ENCODE results near the gene TADA2A.
"Not testable (repeated sequence)": the region's sequence is repeated elsewhere in the genome, so short reads cannot be mapped to it uniquely, and the experiment has no call there.

TADA2A gene

DNA sequence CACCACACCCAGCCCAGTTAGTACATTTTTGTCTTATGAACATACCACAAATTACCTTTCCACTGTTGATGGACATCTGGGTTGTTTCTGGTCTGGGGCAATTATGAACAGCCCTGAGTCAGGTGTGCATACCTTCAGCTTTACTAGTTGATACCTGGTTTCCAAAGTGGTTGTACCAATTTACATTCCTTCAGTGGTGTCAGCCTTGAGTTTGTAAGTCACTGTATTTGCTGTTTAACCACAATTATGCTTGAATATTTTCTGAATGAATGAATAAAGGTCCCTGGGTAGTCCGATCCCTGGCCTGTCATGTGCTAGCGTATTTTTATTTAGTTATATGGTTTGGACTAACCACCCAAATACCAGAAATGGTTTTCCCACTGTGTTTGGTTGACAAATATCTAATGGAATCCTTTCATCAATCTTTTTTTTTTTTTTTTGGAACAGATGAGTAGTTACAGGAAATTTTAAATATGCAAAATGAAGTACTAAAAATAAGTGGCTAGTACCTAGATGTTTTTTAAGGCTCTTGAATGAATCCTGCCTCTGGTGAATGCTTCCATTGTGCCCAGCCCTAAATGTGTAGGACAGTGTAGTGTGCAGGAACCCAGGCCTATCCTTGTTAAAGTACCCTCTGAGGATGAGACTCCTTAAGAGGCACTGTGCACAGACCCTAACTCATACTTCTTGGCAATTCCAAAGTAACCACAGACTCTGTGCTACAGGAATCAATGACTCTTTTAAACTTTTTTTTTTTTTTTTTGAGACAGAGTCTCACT lies 86.8 kb downstream of the TADA2A start:
- no peak for DNase-seq (ENCODE audit: low read depth, low spot score)

DNA sequence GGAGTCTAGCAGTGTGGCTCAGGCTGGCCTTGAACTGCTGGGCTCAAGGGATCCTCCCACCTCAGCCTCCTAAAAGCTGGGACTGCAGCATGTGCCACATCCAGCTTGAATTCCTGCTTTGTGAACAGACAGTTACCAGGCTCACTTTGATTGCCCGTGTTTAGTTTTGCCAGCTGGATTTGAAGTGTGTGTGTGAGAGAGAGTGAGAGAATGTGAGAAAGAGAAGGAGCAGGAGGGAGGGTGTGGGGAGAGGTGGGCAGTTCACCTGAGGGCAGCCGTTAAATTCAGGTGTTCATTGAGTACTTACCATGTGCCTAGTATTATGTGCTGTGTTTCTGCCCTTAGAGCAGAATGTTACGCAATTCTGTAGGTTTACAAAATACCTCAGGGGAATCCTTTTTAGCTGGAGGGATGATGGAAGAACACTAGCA lies 87.7 kb downstream of the TADA2A start:
- peak; percentile 37 for DNase-seq (ENCODE audit: low read depth, low spot score)

DNA sequence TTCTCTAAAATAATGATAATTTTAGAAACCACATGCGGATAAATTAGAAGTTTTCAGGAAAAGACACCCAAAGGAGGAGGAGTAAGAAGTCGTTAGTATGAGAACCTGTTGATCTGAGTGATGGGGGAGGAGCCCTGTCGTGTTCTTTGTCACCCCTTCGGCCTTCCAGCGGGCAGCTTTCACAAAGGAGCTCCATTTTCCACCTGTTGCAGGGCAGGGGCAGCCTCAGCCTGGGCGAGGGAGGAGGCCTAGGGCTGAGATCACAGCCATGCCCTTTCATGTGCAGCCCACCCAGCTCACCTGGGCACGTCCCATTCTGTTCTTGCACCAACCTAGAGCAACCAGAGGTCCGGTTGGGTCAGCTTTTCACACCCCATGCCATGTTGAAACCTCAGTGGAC lies 88.3 kb downstream of the TADA2A start:
- DNase-seq (ENCODE audit: low read depth, low spot score), result peak; percentile 65

DNA sequence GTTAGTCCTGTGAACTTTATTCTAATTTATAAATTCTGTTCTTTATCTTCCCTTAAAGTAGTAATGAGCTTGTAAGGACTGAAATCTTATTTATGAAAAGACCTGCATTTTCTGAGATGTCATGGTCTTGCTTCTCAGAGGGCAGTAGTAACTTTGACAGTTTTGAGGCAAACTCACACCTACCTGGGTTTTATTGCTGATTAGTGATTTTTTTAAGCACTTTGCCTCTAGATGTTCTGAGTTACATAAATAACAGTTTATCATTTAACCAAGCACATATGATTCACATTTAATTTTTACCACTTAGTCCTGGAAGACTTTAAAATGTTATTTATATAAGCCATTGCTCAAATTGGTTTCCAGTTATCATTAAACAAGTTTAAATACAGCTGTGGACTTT lies 93.7 kb downstream of the TADA2A start:
- no peak for DNase-seq (ENCODE audit: low read depth, low spot score)

- DNase-seq (ENCODE audit: low read depth, low spot score), result no peak
These were observed 95.6 kb downstream of the TADA2A start for GRCh38 chr17:37502009-37502936.

GRCh38 chr17:37503148-37503547 lies 96.5 kb downstream of the TADA2A start:
- DNase-seq (ENCODE audit: low read depth, low spot score), result no peak

DNA sequence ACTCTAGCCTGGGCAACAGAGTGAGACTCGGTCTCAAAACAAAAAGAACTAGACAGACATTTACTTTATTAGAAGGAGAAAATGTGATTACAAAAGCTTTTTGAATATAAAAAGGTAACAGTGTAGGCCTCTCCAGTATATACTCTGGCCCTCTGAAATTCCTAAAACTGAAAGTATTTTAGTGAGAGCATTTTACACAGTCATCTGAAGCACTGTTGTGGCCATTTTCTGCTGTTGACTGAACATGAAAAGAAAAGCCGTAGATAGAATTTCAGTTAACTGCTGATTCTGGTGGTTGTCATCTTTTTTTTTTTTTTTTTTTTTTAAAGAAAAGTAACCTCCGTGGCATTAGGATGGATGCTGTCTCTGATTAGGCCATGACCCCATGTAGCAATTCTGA lies 98.6 kb downstream of the TADA2A start:
- DNase-seq (ENCODE audit: low read depth, low spot score), result no peak

DNA sequence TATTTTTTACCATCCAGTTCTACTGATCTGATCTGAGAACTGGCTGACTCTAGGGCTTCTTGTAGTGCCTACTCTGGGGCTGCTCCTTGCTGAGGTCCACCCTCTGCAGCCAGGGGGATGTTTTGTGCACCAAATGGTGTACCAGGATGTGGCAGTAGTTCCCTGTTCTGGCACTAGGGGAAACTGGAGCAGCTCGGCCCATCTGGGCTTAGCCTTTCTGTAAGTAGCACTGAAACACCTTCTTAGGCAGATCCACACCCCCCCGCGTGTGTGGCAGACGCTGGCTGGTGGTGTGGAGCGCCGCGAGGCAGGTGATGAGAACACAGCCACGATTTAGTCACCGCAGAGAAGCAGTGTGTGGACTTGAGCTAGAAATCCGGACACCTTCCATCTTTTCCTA lies 100.0 kb downstream of the TADA2A start:
- DNase-seq (ENCODE audit: low read depth, low spot score), result peak; percentile 80

DNA sequence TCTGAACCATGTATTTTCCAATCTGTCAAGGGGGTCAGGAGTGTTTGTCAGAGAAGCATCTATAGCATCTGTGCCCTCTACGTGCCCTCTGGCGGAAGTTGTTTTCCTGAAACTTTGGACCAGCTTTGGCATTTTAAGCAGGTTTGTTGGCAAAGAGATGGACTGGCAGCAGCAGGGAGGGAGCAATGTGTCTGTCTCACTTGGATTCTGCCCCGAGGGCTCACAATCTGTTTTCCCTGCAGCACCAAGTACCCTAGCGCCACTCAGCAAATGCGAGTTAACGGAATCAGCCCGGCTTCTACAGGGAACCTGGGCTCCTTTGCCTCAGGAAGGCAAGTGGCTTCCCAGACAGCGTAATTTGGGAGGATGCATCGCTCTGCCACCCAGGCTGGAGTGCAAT lies 100.4 kb downstream of the TADA2A start:
- peak; percentile 36 for DNase-seq (ENCODE audit: low read depth, low spot score)

- DNase-seq (ENCODE audit: low read depth, low spot score), result no peak
These were observed 103.4 kb downstream of the TADA2A start for GRCh38 chr17:37510056-37510455.

DNA sequence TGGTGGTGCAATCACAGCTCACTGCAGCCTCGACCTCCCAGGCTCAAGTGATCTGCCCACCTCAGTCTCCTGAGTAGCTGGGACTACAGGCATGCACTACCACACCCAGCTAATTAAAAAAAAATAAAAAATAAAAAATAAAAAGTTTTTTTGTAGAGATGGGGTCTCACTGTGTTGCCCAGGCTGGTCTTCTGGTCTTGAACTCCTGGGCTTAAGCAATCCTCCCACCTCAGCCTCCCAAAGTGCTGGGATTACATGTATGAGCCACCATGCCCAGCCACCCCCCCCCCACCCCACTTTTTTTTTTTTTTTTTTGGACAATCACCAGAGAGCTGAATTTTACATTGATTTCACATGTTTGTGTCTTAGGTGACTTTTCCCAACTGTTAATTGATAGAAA lies 105.0 kb downstream of the TADA2A start:
- not testable (repeated sequence) for DNase-seq (ENCODE audit: low read depth, low spot score)

- no peak for DNase-seq (ENCODE audit: low read depth, low spot score)
These were observed 105.9 kb downstream of the TADA2A start for GRCh38 chr17:37512442-37513068.

DNA sequence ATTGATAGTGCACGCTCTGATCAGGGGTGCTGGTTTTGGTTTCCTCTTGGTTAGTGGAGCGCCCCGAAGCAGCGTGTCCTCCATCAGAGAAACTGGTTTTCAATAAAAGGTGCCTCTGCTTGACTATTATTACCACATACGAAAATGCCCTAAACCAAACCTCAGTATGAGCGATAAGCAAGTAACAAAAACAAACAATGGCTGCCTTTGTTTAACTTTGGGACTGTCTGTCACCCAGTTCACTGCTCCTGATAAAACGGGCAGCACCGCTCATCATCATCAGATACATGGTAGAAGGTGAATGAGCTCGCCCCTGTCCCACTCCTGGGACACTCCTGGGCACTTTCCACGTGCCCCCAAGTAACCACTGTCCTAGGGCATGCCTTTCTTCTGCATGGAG lies 107.0 kb downstream of the TADA2A start:
- DNase-seq (ENCODE audit: low read depth, low spot score), result no peak

- no peak for DNase-seq (ENCODE audit: low read depth, low spot score)
These were observed 109.5 kb downstream of the TADA2A start for GRCh38 chr17:37516127-37516571.

GRCh38 chr17:37517881-37518280 lies 111.2 kb downstream of the TADA2A start:
- no peak for DNase-seq (ENCODE audit: low read depth, low spot score)

DNA sequence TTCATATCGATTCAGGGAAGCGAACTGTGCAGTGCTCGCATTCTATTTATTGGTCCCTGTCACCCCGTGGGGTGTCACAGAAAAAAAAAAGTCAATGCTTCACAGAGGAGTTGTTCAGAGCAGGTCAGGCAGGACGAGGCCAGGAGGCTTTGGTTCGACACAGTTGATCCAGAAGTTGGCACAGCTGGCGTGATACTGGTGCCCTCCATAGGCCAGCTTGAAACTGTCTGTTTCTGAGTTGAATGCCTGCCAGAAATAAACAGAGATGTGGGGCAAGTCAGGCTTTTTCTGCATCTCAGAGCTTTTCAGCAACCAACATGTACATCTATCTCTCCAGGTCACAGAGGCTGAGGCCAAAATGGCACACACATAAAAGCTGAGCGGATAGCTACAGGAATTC lies 112.1 kb downstream of the TADA2A start:
- DNase-seq (ENCODE audit: low read depth, low spot score), result no peak

DNA sequence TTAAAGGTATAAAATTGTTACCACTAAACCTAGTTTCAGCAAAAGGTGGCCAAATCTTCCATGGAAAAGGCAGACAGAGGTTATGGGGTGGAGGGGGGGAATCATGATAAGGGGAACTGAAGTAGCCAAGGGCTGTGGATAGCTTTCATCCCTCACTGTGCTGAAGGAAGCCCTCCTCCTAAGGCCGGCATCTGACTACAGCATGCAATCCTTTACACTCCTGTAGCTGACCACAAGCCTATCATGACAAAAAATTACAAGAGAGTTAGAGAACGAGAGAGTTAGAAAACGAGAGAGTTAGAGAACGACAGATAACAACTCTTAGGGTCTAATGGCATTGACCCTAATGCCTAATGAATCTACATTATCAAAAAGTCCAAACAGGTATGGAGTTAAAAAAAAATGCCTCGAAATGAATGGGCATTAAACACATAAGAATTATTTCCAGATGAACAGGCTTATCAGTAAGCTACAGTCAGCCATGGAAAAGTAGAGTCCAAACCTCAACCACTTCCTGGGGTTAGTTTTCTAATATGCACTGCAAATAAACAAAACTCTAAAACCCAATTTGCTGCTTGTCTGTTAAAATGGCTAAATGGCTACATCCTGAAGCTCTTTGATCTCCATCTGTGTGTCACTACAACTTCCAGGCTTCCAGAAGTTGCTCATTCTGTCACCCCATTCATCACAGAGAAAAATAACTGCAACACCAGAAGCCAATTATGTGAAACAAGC lies 112.7 kb downstream of the TADA2A start:
- no peak for DNase-seq (ENCODE audit: low read depth, low spot score)

GRCh38 chr17:37520174-37520573 lies 113.5 kb downstream of the TADA2A start:
- no peak for DNase-seq (ENCODE audit: low read depth, low spot score)

DNA sequence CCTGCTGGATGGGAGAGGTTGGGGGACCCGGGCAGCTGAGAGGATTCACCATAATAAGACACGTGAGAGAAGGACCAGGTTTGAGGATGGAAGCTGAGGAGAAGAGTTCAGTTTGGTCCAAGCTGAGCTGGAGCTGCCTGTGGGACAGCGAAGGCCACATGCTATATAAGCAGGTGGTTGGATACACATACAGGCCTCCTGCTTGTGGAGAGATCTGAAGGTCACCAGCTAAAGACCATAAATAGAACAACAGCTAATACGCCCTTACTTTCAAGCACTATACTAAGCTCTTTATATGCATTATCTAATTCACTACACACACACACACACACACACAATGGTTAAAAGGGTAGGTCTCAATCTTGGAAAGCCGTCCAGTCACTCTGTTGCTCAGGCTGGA lies 115.1 kb downstream of the TADA2A start:
- no peak for DNase-seq (ENCODE audit: low read depth, low spot score)

DNA sequence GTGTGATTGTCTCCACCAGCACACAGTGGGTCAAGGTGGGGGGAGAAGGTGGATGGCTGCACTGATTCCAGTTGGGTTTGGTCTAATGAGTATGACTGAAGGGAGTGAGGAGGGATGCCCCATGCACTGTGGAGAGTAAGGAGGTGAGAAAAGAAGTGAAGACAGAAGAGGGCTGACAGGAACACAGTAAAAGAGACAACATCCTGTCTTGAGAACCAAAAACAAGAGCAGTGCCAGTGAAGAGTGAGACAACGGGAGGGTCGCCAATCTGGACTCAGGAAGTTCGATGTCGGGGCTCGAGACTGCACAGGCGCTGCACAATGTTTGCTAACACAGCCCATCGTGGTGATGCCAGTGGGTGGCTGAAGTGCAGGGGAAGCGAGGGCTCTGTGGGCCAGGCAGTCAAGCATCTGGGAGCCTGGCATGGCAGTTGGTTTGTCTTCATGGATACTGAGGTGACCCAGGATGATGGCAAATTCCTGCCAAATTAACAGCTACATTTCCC lies 117.1 kb downstream of the TADA2A start:
- no peak for DNase-seq (ENCODE audit: low read depth, low spot score)

GRCh38 chr17:37527249-37527851 lies 120.7 kb downstream of the TADA2A start:
- DNase-seq (ENCODE audit: low read depth, low spot score), result peak; percentile 20
